Measurements from ENCODE around the gene SLC4A5. TPM values are rescaled to one million over a fixed set of nuclear protein-coding genes. Genes with fewer than 3 reads are reported as not detected.

Gene SLC4A5
- total and polyA plus RNA-seq, 2 of the 8 experiments (the other 6 are each of a cell fraction or from before 2014, with no cell fraction given): 0.42 to 0.52 TPM

- CTCF ChIA-PET (ENCODE audit: partially characterized antibody): no interaction called here
- Histone ChIP-seq H2BK15ac (ENCODE audit: low read length) (no peak overlapping the region), H3K23ac (ENCODE audit: insufficient read length) (no peak overlapping the region)
- TF ChIP-seq JUN (IDR thresholded peaks at IDR 0.05; ENCODE audit: low read depth, low read length) (no peak), KDM1A (IDR thresholded peaks at IDR 0.05; ENCODE audit: borderline replicate concordance, low read length) (no peak), CTBP2 (IDR thresholded peaks at IDR 0.05; ENCODE audit: borderline replicate concordance, insufficient read depth, insufficient read length, low read length) (no peak), RNF2 (IDR thresholded peaks at IDR 0.05; ENCODE audit: borderline replicate concordance, low read depth, low read length, missing control alignments, poor library complexity, severe bottlenecking) (no peak), SIRT6 (IDR thresholded peaks at IDR 0.05; ENCODE audit: low read length) (no peak), POLR2A (IDR thresholded peaks at IDR 0.05; ENCODE audit: control extremely low read depth in 1 of 2, low read depth in 2 of 2, low read length in 2 of 2) (peak in 1 of 2 experiments; percentile 28; a peak in 1 of 3 replicates), TEAD4 (IDR thresholded peaks at IDR 0.05; ENCODE audit: low read depth, low read length) (peak; percentile 39; the same call in 1 of the 2 replicates), SAP30 (IDR thresholded peaks at IDR 0.05; ENCODE audit: insufficient read depth, insufficient replicate concordance, low read length) (no peak), FOSL1 (IDR thresholded peaks at IDR 0.05; ENCODE audit: insufficient read depth, low read depth, low read length) (no peak), BRCA1 (IDR thresholded peaks at IDR 0.05; ENCODE audit: low read depth, low read length) (no peak), EZH2 (IDR thresholded peaks at IDR 0.05; ENCODE audit: low read depth, low read length, severe bottlenecking) (no peak), KDM5A (IDR thresholded peaks at IDR 0.05; ENCODE audit: low read length) (no peak), MAFK (IDR thresholded peaks at IDR 0.05; ENCODE audit: low read depth, low read length) (no peak)
Measured at GRCh38 chr2:74316627-74317295, 26.5 kb downstream of the SLC4A5 start.

More at GRCh38 chr2:74316627-74317295, 26.5 kb downstream of the SLC4A5 start:
- H2BK120ac ChIP-seq (replicated peaks; ENCODE audit: low read depth, low read length): no peak overlapping the region
- no peak overlapping the region for H3K56ac ChIP-seq (replicated peaks; ENCODE audit: insufficient read length, low read depth, low read length)
- no peak overlapping the region for H4K8ac ChIP-seq (ENCODE audit: extremely low read depth, insufficient read depth, low read length)
- no peak overlapping the region for H2BK12ac ChIP-seq (ENCODE audit: low read depth, low read length)
- no peak overlapping the region for H2BK5ac ChIP-seq (ENCODE audit: low read depth, low read length)
- H3K14ac ChIP-seq (ENCODE audit: insufficient read length): no peak overlapping the region
- H3K18ac ChIP-seq (ENCODE audit: extremely low read depth, low read length): no peak overlapping the region
- H3K36me3 ChIP-seq (ENCODE audit: control insufficient read depth in 2 of 4, insufficient read depth in 4 of 4, low read length in 3 of 4): no peaks in the 10 kb centered on the region
- H4K5ac ChIP-seq (ENCODE audit: insufficient read length, low read depth, low read length): no peak overlapping the region
- no peak overlapping the region for H3K27ac ChIP-seq (ENCODE audit: low read depth, low read length)
- H3K27me3 ChIP-seq (replicated peaks in 1 of 4; ENCODE audit: control insufficient read depth in 3 of 4, extremely low read depth in 1 of 4, insufficient read depth in 3 of 4, low read length in 3 of 4): no peaks in the 10 kb centered on the region
- H3K4me1 ChIP-seq (replicated peaks in 1 of 4; ENCODE audit: control insufficient read depth in 3 of 4, insufficient read depth in 4 of 4, low read length in 3 of 4): no peaks in the 10 kb centered on the region
- H3K9ac ChIP-seq (replicated peaks in 1 of 4; ENCODE audit: extremely low read depth in 1 of 4, low read depth in 3 of 4, low read length in 3 of 4): 0 out of 7 replicates have a peak overlapping the region, but pooled peaks of 1 of the 4 experiments have one; percentile 32
- DNase-seq (ENCODE audit: low read depth in 1 of 2, low spot score in 2 of 2) (peak in 1 of 2 experiments; percentile 37), FAIRE-seq (peak; percentile 19)
- no peak overlapping the region for H3K4ac ChIP-seq (replicated peaks; ENCODE audit: insufficient read length, low read depth, low read length)
- no peaks in the 10 kb centered on the region for H3K9me3 ChIP-seq (ENCODE audit: insufficient read depth in 2 of 2, low read depth in 1 of 2, low read length in 1 of 2)
- WGBS, 2 experiments (ENCODE audit: extremely low coverage in 1 of 2, insufficient coverage in 1 of 2, insufficient read length in 1 of 2, insufficient replicate concordance in 2 of 2, low coverage in 1 of 2, low lambda C conversion rate in 2 of 2, missing lambda C conversion rate in 1 of 2): 81% methylated on average over 6 of the region's 6 CpGs; no CpG with 5 or more reads in 1 of the 2 experiments
- no peak overlapping the region for H2AK5ac ChIP-seq (ENCODE audit: low read depth, low read length)
- no peaks in the 10 kb centered on the region for H3K23me2 ChIP-seq (ENCODE audit: low read depth, low read length)
- H3K79me1 ChIP-seq (ENCODE audit: low read depth, low read length): no peaks in the 10 kb centered on the region
- H2AFZ ChIP-seq (ENCODE audit: low read length): no peak overlapping the region
- H3K4me2 ChIP-seq (ENCODE audit: insufficient read depth in 1 of 2, low read depth in 2 of 2, low read length in 2 of 2): no peak overlapping the region
- H4K91ac ChIP-seq (replicated peaks; ENCODE audit: insufficient read length, low read length): no peak overlapping the region
- no peaks in the 10 kb centered on the region for H4K20me1 ChIP-seq (replicated peaks in 1 of 2; ENCODE audit: control insufficient read depth in 1 of 2, insufficient read depth in 2 of 2, low read length in 2 of 2)
- no peak overlapping the region for H2BK20ac ChIP-seq (ENCODE audit: low read length)
- H3K4me3 ChIP-seq (ENCODE audit: extremely low read depth in 1 of 4, insufficient read depth in 2 of 4, low read depth in 3 of 4, low read length in 4 of 4): no peak overlapping the region
- no peaks in the 10 kb centered on the region for H3K79me2 ChIP-seq (ENCODE audit: control insufficient read depth in 1 of 2, insufficient read depth in 2 of 2, low read length in 2 of 2)
- POLR2A ChIA-PET (ENCODE audit: partially characterized antibody): interaction anchor here (0.7 to 1.9 kb wide), 5 partner anchors 10 to 369 kb away, joined by 3 to 7 read pairs (median 3); partner anchors contain the start of gene MOB1A

All from H1 (cell line).